NCI-H1092 treated with DMSO at 0.1 percent for 48 hours (cell line): ENCODE results near the gene OXSR1.
"Not testable (repeated sequence)": the region's sequence is repeated elsewhere in the genome, so short reads cannot be mapped to it uniquely, and the experiment has no call there.

Experiments used
- DNase-seq: peaks from one replicate; lab custom pipeline; 2025; lab: John Stamatoyannopoulos, UW

OXSR1 gene

DNA sequence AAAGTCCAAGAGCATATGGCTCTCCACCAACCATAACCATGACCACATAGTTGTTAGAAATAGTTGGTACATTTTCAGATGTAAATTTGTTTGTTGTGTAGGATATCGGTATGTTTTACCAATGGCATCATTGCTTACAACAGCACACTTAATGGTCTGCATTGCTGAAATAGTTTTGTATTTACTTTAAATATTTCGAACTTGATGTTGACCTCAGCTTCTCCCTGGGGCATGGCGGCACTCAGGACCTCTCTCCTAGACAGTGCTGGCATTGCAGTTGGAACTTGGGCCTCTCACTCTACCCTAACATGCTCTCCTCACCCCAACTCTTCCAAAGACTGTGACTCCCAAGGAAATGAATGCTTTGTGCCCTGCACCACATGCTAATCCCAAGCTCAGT is 105.3 kb downstream of the OXSR1 start:
- no peak for DNase-seq

DNA sequence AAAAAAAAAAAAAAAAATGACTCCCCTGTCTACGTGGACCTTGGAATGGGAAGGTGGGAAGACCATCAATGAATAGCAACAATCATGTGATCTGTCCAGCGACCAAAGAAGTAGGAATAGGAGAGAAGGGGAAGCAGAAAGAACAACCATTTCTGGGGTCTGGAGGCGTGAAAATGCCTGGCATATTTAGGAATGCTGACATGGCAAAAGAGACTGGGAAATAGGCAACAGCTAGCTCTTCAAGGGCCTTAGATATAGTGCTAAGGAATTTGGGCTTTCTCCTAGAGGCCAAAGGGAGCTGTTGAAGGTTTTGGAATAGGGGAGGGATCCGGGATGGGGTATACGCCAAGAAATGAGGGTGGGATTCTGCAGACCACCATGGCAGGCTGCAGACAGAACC is 106.2 kb downstream of the OXSR1 start:
- DNase-seq: no peak

DNA sequence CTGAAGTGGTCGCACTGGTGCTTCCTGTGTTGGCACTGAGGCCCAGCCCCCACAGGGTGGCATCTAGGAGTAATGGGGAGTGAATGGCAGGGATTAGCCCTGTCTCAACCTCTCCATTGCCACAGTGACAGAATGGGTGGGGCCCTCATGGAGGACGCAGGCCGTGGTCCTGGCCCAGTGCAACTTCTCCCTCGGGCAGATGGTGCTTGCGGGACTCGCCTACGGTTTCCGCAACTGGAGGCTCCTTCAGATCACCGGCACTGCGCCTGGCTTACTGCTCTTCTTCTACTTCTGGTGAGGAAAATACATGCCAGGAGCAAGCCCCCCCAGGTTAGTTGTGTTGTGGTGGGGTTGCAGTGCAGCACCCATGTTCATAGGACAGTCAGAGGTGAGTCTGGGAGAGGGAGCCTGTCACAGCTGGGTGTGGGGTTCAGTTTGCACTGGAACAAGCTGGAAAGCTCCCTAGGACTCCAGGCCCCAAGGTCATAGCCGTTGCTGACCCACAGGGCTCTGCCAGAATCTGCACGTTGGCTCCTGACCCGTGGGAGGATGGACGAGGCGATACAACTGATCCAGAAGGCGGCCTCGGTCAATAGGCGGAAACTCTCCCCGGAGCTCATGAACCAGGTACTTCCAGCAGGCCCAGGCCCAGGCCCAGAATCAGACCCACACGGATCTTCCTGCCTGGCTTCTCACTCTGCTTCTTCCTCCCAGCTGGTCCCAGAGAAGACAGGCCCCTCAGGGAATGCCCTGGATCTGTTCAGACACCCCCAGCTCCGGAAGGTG is 109.7 kb downstream of the OXSR1 start:
- DNase-seq: no peak

DNA sequence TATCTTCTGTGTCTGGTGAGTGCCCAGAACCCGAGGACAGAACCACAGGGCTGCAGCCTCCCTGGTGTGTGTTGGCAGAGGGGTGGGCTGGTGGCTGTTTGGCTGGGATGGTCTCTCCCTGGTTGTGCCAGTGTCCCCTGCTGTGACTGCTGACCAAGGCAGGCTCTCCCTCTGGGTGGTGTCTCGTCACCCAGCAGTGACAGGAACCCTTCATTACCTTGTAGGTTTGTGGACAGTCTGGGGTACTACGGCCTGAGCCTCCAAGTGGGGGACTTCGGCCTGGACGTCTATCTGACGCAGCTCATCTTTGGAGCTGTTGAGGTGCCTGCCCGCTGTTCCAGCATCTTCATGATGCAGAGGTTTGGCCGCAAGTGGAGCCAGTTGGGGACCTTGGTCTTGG is 110.3 kb downstream of the OXSR1 start:
- no peak for DNase-seq

DNA sequence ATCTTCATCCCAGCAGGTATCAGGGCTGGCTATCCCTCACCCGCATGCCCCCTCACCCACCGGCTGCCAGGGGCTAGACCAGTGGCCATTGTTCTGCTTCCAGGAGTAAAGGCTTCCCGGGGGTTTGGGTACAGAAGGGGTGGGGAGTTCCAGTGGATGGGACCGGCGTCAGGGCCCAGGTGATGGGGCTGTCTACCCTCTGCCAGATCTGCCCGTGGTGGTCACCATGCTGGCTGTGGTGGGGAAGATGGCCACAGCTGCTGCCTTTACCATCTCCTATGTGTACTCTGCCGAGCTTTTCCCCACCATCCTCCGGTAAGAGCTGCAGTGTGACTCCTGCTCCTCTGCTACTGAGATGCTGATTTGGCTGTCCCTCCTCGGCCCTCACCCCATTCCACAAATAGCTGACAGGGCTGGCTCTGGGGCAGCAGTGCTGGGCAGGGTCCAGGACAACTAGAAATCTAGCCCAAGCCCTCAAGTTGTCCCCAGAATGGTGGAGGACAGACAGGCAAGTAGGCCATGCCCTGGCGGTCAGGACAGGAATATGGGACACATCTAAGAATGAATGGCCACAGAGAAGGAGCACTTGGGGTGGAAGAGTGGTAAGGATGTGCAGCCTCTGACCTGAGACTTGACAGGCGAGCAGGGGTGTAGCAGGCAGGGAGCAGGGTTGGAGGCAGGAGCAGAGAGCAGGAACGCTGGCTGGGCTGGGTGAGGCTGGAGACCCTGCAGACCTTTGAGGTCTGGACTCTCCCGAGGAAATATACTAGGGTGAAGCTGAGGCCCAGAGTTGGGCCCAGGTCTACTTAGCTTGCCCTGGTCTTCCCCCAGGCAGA is 111.0 kb downstream of the OXSR1 start:
- no peak for DNase-seq

DNA sequence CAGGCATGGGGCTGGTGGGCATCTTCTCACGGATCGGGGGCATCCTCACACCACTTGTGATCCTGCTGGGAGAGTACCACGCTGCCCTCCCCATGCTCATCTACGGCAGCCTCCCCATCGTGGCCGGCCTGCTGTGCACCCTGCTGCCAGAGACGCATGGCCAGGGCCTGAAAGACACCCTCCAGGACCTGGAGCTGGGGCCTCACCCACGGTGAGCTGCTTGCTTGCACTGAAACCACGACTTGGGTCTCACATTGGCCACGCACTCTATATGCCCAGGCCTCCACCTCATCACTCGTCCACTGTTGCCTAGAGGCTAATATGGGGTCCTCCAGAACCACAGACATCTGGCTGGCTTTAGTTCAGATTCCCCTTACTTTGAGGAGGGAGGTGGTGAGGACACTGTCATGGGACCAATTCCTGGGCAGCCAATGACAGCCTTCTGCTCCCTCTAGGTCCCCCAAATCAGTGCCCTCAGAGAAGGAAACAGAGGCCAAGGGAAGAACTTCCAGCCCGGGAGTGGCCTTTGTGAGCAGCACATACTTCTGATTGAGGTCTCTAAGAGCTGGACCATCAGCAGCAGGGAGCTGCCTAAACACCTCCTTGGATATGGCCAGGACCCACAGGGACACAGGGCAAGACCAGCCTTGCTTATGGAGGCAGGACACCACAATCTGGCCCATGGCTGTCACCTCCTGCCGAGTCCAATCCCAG is 111.7 kb downstream of the OXSR1 start:
- DNase-seq: no peak

DNA sequence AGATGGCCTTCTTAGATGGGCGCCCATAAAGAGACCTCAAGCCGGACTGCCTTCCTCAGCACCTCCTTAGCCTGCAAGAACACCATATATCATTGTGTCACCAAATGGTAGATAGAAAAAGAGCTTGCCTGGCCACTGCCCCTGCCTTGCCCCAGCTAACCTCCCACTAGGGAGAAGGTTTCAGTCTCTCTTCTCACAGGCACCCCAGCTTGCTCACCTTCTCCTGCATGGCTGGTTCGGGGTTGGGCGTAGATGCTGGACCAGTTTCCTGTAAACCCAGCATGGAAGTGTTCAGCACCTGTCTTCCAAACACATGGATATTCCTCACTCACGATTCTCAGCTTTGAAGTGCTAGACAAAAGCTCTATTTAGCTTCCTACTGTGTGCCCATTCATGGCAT is 113.5 kb downstream of the OXSR1 start:
- DNase-seq: no peak

DNA sequence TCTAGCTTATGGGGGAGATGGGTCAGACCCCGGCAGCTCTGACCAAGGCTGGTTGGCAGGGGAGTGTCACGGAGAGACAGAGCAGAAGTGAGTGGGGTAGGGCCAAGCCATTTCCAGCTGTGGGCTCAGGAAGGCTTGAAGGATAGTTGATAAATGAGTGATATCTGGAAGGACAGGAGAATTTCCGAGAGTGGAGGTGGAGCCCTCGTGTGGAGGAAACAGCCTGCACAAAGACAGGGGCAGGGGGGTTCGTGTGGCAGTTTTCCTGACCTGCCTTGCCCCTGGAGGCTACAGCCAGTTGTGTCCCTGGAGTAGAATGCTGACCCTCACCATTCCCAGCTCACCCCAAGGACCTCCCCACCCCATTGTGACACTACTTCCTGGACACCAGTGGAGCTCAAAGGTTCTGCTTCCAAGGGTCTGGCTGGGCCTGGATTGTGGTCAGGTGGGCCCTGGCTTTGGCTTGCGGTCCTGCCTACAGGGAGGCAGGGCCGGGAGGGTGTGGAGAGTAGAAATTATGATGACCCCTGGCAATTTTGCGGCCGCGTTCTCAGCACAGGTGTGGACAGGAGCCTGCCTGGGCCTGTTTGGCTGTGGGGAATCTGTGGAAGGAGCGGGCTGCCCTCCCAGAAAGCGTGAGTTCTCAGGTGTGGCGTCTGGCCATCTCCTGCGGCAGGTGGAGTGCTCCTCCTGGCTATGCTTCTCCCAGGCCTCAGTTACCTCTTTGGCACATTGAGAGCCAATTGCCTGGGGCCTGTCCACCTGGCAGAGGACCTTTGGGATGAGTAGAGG is 116.8 kb downstream of the OXSR1 start, which contains the start of gene SLC22A14:
Gene SLC22A14 (plus strand): TSS at position 400 of the 792 bp plus-strand sequence. CDS start 23,733 bp downstream, outside the sequence.
- no peak for DNase-seq

DNA sequence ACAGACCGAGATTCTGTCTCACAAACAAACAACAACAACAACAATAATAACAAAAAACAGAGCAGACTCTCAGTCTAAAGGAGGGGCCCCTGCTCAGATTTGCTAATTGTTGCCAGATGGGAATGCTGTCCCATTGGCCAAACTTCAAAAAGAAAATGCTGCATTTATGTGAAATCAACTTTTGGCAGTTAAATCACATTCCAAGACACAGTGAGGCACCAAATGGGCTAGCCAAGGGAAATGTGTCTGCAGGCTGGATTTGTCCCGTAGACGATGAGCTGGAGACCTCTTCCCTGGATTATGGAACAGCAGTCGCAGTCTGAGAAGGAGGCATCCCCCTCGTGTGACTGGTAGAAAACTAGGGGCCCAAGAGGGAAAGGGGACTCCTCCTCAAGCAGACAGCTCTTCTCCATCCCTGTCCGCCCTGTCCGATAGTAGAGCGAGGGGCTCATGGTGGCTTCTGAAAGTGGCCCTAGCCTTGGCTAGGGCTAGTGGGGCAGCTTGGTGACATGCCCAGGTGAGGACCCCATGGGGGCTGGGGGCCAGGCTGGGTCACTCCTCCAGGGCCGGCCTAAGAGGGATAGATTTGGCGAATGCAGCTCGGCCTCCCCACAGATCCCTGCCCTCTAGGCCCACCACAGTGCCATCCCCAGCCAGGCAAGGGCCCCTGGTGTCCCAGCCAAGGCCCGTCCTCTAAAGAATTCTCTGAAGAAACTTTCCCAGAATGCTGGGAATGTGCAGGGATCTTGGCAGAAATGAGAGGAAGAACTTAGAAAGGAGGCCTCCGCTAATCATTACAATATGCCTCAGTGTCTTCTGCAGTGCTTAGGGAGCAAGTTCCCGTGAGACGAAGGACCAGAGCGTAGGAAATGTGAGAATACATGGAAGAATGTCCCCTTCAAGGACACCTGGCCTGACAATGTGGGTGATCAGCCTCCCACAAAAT is 118.7 kb downstream of the OXSR1 start:
- no peak for DNase-seq

DNA sequence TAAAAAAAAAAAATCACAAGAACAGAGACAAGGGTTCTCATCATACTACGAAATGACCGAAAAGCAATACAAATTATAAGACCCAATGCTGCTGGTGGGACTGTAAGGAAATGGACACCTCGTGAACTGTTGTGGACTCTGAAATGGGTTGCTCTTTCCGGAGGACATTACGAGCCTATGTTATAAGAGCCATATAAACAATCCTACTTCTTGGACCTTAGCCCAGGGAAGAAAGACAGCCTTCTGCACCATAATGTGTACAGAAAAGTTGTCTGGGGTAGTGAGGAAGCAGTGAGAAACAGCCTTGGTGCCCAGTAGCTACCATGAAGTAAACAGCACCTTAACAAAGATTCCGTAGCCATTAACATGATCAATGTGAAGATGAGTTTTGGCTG is 119.4 kb downstream of the OXSR1 start:
- no peak for DNase-seq

DNA sequence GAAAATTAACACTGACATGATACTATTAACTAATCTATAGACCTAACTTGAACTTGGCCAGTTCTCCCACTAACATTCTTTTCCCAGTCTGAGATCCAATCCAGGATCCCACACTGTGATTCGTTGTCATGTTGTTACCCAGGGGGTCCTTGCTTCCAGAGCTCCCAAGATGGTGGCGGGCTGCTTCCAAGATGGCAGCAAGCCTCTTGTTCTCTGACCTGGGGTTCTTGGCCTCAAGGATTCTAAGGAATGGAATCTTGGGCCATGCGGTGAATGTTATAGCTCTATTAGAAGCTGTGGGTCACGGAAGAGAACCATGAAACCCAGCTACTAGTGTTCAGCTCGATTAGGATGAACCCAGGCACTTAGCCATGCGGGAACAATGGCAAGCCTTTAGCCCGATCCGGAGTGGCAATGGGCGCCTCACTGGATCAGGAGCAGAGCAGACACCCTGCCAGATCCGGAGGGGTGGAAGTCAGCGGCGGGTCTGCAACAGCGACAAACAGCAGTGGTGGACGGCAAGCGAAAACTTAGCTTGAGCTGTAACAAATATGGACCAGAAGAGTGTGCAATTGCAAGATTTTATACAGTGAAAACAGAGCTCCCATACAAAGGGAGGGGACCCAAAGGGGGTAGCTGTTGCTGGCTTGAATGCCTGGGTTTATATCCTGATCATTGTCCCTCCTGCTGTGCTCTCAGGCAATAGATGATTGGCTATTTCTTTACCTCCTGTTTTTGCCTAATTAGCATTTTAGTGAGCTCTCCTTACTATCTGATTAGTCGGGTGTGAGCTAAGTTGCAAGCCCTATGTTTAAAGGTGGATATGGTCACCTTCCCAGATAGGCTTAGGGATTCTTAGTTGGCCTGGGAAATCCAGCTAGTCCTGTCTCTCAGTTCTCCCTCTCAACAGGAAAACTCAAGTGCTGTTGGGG is 124.2 kb downstream of the OXSR1 start:
- DNase-seq: not testable (repeated sequence)

DNA sequence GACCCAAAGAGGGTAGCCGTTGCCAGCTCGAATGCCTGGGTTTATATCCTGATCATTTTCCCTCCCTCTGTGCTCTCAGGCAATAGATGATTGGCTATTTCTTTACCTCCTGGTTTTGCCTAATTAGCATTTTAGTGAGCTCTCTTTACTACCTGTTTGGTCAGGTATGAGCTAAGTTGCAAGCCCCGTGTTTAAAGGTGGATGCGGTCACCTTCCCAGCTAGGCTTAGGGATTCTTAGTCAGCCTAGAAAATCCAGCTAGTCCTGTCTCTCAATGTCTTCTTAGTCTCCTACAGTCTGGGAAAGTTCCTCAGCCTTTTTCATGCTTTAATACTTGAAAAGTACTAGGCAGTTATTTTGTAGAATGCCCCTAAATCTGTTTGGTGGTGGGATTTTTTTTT is 131.7 kb downstream of the OXSR1 start:
- DNase-seq: not testable (repeated sequence)

DNA sequence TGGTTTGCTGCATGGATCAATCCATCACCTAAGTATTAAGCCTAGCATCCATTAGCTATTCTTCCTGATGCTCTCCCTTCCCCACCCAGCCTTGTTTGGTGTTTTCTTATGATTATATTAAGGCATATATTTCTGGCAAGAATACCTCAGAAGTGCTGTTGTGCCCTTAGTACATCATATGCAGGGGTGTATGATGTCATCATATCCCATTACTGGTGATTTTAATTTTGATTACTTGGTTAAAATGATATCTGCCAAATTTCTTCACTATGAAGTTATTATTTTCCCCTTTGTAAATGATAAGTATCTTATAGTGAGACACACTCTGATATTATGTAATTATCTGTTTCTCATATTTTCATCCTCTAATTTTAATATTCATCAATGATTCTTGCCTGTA is 132.2 kb downstream of the OXSR1 start:
- no peak for DNase-seq

DNA sequence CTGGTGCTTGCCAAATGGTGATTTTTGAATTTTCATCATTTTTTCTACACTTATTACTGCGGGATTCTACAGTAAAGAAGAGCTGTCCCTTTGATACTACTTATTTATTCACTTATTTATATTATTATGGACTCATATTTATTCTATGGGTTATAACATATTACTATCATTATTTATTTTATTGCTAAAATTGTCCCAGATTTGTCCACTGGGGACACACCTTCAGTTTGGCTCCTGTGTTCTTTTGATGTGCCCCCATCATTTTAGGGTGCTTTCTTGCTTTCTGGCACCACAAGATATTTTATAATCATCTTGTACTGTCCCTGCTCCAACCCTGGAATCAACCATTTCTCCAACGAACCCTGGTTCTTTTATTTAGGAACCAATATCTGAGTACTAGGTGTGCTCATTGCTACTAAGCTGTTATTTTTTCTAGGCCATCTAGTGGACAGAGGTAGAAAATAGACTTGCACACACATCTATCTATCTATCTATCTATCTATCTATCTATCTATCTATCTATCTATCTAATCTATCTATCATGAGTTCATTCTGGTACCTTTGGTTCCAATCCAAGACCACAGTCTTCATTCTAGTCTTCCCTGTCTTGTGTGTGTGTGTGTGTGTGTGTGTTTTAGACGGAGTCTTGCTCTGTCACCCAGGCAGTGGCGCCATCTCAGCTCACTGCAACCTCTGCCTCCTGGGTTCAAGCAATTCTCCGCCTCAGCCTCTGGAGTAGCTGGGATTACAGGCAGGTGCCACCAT is 132.8 kb downstream of the OXSR1 start:
- DNase-seq: no peak
